Neural cell (in vitro differentiated cells): Measurements from ENCODE around the gene RASGEF1C.

Experiments
- CTCF ChIP-seq: fragments of 450-650 bp; IDR thresholded peaks from 2 replicates; pipeline ENCODE4 v1.5.1; 2014; ENCODE audit warnings: antibody characterized with exemption, mild to moderate bottlenecking, moderate library complexity; ENCODE audit not compliant: poor library complexity, severe bottlenecking
- EP300 ChIP-seq: fragments of 450-650 bp; conservative IDR thresholded peaks from 2 replicates; pipeline ENCODE4 v1.6.1; 2014; ENCODE audit warnings: antibody characterized with exemption, mild to moderate bottlenecking, moderate library complexity; ENCODE audit not compliant: poor library complexity, severe bottlenecking
- EZH2 ChIP-seq: fragments of 200-600, 300-800 bp; shearing (Covaris generic), sonication (generic); IDR thresholded peaks from 2 replicates; pipeline ENCODE4 v1.6.1; 2014; ENCODE audit warnings: antibody characterized with exemption, low read length, borderline replicate concordance, mild to moderate bottlenecking; ENCODE audit not compliant: insufficient read depth, poor library complexity, severe bottlenecking
- MXI1 ChIP-seq: fragments of 450-650 bp; conservative IDR thresholded peaks from 2 replicates; pipeline ENCODE4 v1.6.1; 2014; ENCODE audit warnings: antibody characterized with exemption, mild to moderate bottlenecking; ENCODE audit not compliant: poor library complexity, severe bottlenecking
- POLR2AphosphoS5 ChIP-seq: IDR thresholded peaks from 2 replicates; pipeline ENCODE4 v1.6.1; 2012
- RAD21 ChIP-seq: fragments of 450-650 bp; conservative IDR thresholded peaks from 2 replicates; pipeline ENCODE4 v1.6.1; 2014; ENCODE audit warnings: antibody characterized with exemption, mild to moderate bottlenecking, moderate library complexity
- REST ChIP-seq: IDR thresholded peaks from 2 replicates; pipeline ENCODE4 v1.6.1; 2012; ENCODE audit warnings: borderline replicate concordance
- SMC3 ChIP-seq: fragments of 450-650 bp; conservative IDR thresholded peaks from 2 replicates; pipeline ENCODE4 v1.6.1; 2014; ENCODE audit warnings: antibody characterized with exemption, mild to moderate bottlenecking, moderate library complexity; ENCODE audit not compliant: poor library complexity
- TAF1 ChIP-seq: IDR thresholded peaks from 2 replicates; pipeline ENCODE4 v1.6.1; 2012; ENCODE audit warnings: low read depth

DNA sequence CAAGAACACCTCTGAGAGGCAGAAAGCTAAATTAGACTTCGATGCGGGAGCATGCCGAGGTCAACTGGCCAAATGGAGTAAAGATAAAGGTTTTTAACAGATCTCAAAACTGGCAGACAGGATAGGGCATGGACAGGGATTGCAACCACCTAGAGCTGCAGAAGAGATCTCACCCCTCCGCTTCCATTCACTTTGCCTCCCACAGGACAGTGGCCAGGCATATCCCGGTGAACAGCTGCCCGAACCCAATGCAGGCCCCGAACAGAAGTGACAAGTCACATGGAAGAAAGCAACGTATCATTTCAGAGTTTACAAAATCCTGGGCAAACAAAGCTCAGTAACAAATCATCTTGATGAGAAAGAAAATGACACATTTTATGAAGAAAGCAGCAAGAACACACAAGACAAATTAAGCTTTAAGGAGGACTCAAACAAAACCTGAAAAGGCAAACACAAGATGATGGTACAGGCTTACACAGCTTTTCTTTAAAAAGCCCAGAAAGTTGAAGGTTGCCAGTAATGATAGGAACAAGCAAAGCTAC lies 155.9 kb downstream of the RASGEF1C start:
- TF ChIP-seq EZH2 (no peak), CTCF (no peak), POLR2AphosphoS5 (no peak), RAD21 (no peak), TAF1 (no peak), SMC3 (no peak), EP300 (no peak), MXI1 (no peak), REST (no peak)
